Heart left ventricle (tissue), 16 donors: ENCODE data around the gene ABLIM1. TPM values are rescaled to one million over a fixed set of nuclear protein-coding genes. Genes with fewer than 3 reads are reported as not detected.
"Not testable (repeated sequence)": the region's sequence is repeated elsewhere in the genome, so short reads cannot be mapped to it uniquely, and the experiment has no call there.

ENCODE experiments used
- ATAC-seq, 4 donors: fragments of 200-7000 bp; cut with Tn5 transposase; one replicate each; pipeline ENCODE4 v1.9.1; 2020 to 2022; ENCODE audit warnings: moderate library complexity in 4 of 4, mild to moderate bottlenecking in 3 of 4, moderate number of reproducible peaks in 1 of 4
- DNase-seq, 5 donors: peaks; one replicate each; pipeline ENCODE4 v3.0.0-alpha.2; 2020
- H3K27ac ChIP-seq, 12 donors: fragments of 200-600 bp; sonication (generic) in 4 of 12; one replicate each; pipeline versions ENCODE4 v1.5.0 to v1.8.0; 2016 to 2022; ENCODE audit warnings: mild to moderate bottlenecking in 2 of 12
- H3K27me3 ChIP-seq, 9 donors: fragments of 200-600 bp; sonication (generic) in 2 of 9; one replicate each; pipeline versions ENCODE4 v1.5.1 to v1.8.0; 2016 to 2022; ENCODE audit warnings: mild to moderate bottlenecking in 3 of 9
- H3K36me3 ChIP-seq, 9 donors: fragments of 200-600 bp; sonication (generic) in 2 of 9; one replicate each; pipeline versions ENCODE4 v1.5.0 to v1.8.0; 2018 to 2022; ENCODE audit warnings: mild to moderate bottlenecking in 2 of 9
- H3K4me1 ChIP-seq, 12 donors: fragments of 200-600 bp; sonication (generic) in 4 of 12; one replicate each; pipeline versions ENCODE4 v1.5.0 to v1.8.0; 2016 to 2022; ENCODE audit warnings: mild to moderate bottlenecking in 3 of 12
- H3K4me3 ChIP-seq, 12 donors: fragments of 200-600 bp; sonication (generic) in 4 of 12; one replicate each; pipeline versions ENCODE4 v1.5.0 to v1.8.0; 2017 to 2022; ENCODE audit warnings: mild to moderate bottlenecking in 9 of 12, moderate library complexity in 4 of 12
- H3K9me3 ChIP-seq, 12 donors: fragments of 200-600 bp; sonication (generic) in 4 of 12; one replicate each; pipeline versions ENCODE4 v1.5.0 to v1.8.0; 2016 to 2022; ENCODE audit warnings: mild to moderate bottlenecking in 1 of 12
- CTCF ChIP-seq, 12 donors: fragments of 200-600 bp; sonication (generic) in 4 of 12; IDR thresholded peaks; one replicate each; pipeline versions ENCODE4 v1.5.0 to v1.8.0; 2018 to 2022; ENCODE audit warnings: antibody characterized with exemption in 12 of 12, mild to moderate bottlenecking in 5 of 12
- POLR2A ChIP-seq, 2 donors: fragments of 450-650 bp; IDR thresholded peaks; one replicate each; pipeline ENCODE4 v1.6.1; 2017; ENCODE audit warnings: antibody characterized with exemption in 2 of 2, mild to moderate bottlenecking in 2 of 2, moderate library complexity in 2 of 2
- WGBS, 4 donors: extraction: QIAGEN DNeasy Blood & Tissue Kit in 2 of 4; methylation state at CpG; one replicate each; pipeline versions ENCODE4 v1.1.5 to v1.1.7; 2013 to 2018; 5-methylcytosine and 5-hydroxymethylcytosine counted together
- intact Hi-C, 10 donors: fragments of 100-400 bp; cut with DNase I; formaldehyde crosslinking; loops; one replicate each; pipeline versions ENCODE4 v1.11.1 to v1.14.2; 2022
- polyA plus RNA-seq, 2 donors: library from polyadenylated mRNA; stranded (reverse); fragments of 200-250 nt; gene quantifications; one replicate each; pipeline ENCODE4 v1.2.3, GENCODE V29; 2013
- total RNA-seq, 9 donors: library from RNA; depleted of rRNA in 2 of 9; stranded (reverse); fragments of >200 nt in 2 of 9; fragmentation: NEBNext Ultra II Directional in 3 of 9; extraction: Animal tissue kit (Norgen Biotek cat#: 25700) in 3 of 9; gene quantifications; one replicate each; pipeline versions ENCODE4 v1.1.0 to v1.2.4, GENCODE V29; 2016 to 2023
- donor health status: ischemic (EF 13 %, LVEDD 7.1; RV severe dilation, severe dysfunction).
- donor health status: healthy with polysubstance abuse.
- donor health status: DM: no; HTN: yes; CAD: no.
- donor health status: DM: no; HTN: no; CAD: no.
- donor health status: ischemic (EF 25% LVEDD 6.9; RV normal size, moderate dysfunction).
- donor health status: ischemic (EF 25% LVEDD 5.7; RV mildly dilated, moderate dysfunction).
- donor health status: healthy.
- donor health status: DM: yes; HTN: yes; CAD: no.
- donor health status: ischemic (EF 35%, LVEDD 5.7; RV mildly dilated, moderate dysfunction).
- donor health status: nonischemic (EF 11% LVEDD 7.7; RV severe dilation, severe dysfunction).
- donor health status: DM: yes; HTN: yes; CAD: no.
- donor health status: PGD.
- donor health status: ischemic (EF 29% LVEDD 5.4; RV normal size, mild dysfunction).
- donor health status: nonischemic (EF 23%, LVEDD 6.1; RV moderate dilation, normal function).

ABLIM1 gene
- total and polyA plus RNA-seq, 11 donors: 242 to 713 (median 561) TPM

GRCh38 chr10:114698271-114699061, 40.4 kb upstream of the ABLIM1 start:
- Histone ChIP-seq H3K4me3 (no peak overlapping the region), H3K9me3 (peaks cover 0 to 7% (median 0%) of the 10 kb centered on the region in 12 donors), H3K27ac (peak overlapping the region in 10 of 12 donors; percentile 47 to 83 (median 70)), H3K36me3 (no peaks in the 10 kb centered on the region), H3K27me3 (no peaks in the 10 kb centered on the region), H3K4me1 (peaks cover 4 to 52% (median 39%) of the 10 kb centered on the region in 12 donors)
- TF ChIP-seq POLR2A (IDR thresholded peaks at IDR 0.05) (no peak), CTCF (IDR thresholded peaks at IDR 0.05) (no peak)
- intact Hi-C loops: loop anchor here in 5 of 10 donors (5.0 to 10.0 kb wide), 4 partner anchors 144 to 226 kb away; no protein-coding TSS in a partner anchor
- no peak for DNase-seq
- ATAC-seq: no peak

GRCh38 chr10:114697061-114697598, 39.1 kb upstream of the ABLIM1 start:
- whole genome bisulfite sequencing, 4 donors: 44 to 68% (median 51%) methylated on average over 10 of the region's 10 CpGs
- Histone ChIP-seq H3K9me3 (peaks cover 0 to 7% (median 0%) of the 10 kb centered on the region in 12 donors), H3K27ac (peak overlapping the region; percentile 12 to 83 (median 68)), H3K4me3 (no peak overlapping the region), H3K4me1 (peaks cover 4 to 53% (median 39%) of the 10 kb centered on the region in 12 donors), H3K36me3 (no peaks in the 10 kb centered on the region), H3K27me3 (no peaks in the 10 kb centered on the region)
- TF ChIP-seq CTCF (IDR thresholded peaks at IDR 0.05): no peak
- no peak for TF ChIP-seq POLR2A (IDR thresholded peaks at IDR 0.05)
- ATAC-seq (peak; percentile 95 to 98 (median 96)), DNase-seq (peak; percentile 70 to 92 (median 85))
- intact Hi-C loops: loop anchor here in 5 of 10 donors (5.0 to 10.0 kb wide), 4 partner anchors 142 to 225 kb away; no protein-coding TSS in a partner anchor

GRCh38 chr10:114696301-114696700, 38.2 kb upstream of the ABLIM1 start:
- DNase-seq, H3K36me3 ChIP-seq, ATAC-seq, H3K4me3 ChIP-seq, H3K9me3 ChIP-seq, H3K27me3 ChIP-seq: not testable (repeated sequence)
- Histone ChIP-seq H3K27ac (peak overlapping the region; percentile 12 to 83 (median 68)), H3K4me1 (peaks cover 4 to 59% (median 43%) of the 10 kb centered on the region in 12 donors)
- intact Hi-C loops: loop anchor here in 5 of 10 donors (5.0 to 10.0 kb wide), 4 partner anchors 142 to 224 kb away; no protein-coding TSS in a partner anchor

GRCh38 chr10:114694752-114695151, 36.7 kb upstream of the ABLIM1 start:
- Histone ChIP-seq H3K36me3 (no peaks in the 10 kb centered on the region), H3K27ac (peak overlapping the region in 8 of 12 donors; percentile 12 to 78 (median 42)), H3K4me1 (peaks cover 4 to 68% (median 47%) of the 10 kb centered on the region in 12 donors), H3K27me3 (no peaks in the 10 kb centered on the region), H3K4me3 (no peak overlapping the region), H3K9me3 (no peaks in the 10 kb centered on the region)
- intact Hi-C loops: loop anchor here in 5 of 10 donors (5.0 to 10.0 kb wide), 5 partner anchors 140 to 222 kb away; no protein-coding TSS in a partner anchor
- DNase-seq (no peak), ATAC-seq (no peak)
- WGBS, 4 donors: 67 to 72% (median 69%) methylated on average over 8 of the region's 8 CpGs
- TF ChIP-seq CTCF (IDR thresholded peaks at IDR 0.05): peak in 11 of 12 donors; percentile 21 to 56 (median 37)
- no peak for TF ChIP-seq POLR2A (IDR thresholded peaks at IDR 0.05)
